ENCODE data around the gene MC1R. TPM values are rescaled to one million over a fixed set of nuclear protein-coding genes. Genes with fewer than 3 reads are reported as not detected.

Gene MC1R
- total RNA-seq, 1 experiment from 2014 or later = 12.2 TPM

- CTCF ChIA-PET = interaction anchor here (5.1 kb wide), 1 partner anchor 11 kb away, joined by 57 read pairs; no protein-coding TSS in a partner anchor
- H3K4me1 ChIP-seq (ENCODE audit: control insufficient read depth in 1 of 2, insufficient read depth in 2 of 2, low read length in 2 of 2) = peaks cover 55 to 91% of the 10 kb centered on the region in 2 experiments
- peak overlapping the region in 1 of 2 experiments; percentile 91; a peak in 1 of 4 replicates for H3K4me3 ChIP-seq (replicated peaks in 1 of 2; ENCODE audit: low read depth in 1 of 2, low read length in 2 of 2)
- H2AFZ ChIP-seq (ENCODE audit: low read depth, low read length, poor library complexity, severe bottlenecking) = no peak overlapping the region
- no peaks in the 10 kb centered on the region for H3K9me3 ChIP-seq (ENCODE audit: control insufficient read depth in 1 of 2, insufficient read depth in 1 of 2, low read depth in 1 of 2, low read length in 2 of 2)
- H3K36me3 ChIP-seq (ENCODE audit: control insufficient read depth in 1 of 2, insufficient read depth in 2 of 2, low read length in 2 of 2) = peaks cover 0 to 2% of the 10 kb centered on the region in 2 experiments; a peak in 1 of 4 replicates
- no TSS peak for BruUV-seq (replicated peaks)
- H4K20me1 ChIP-seq (ENCODE audit: insufficient read depth) = peaks cover 8% of the 10 kb centered on the region; the same call in 1 of the 2 replicates
- H3K27me3 ChIP-seq (ENCODE audit: insufficient read depth, low read length) = no peaks in the 10 kb centered on the region
- H3K27ac ChIP-seq (ENCODE audit: low read depth, low read length) = peak overlapping the region; percentile 100
- ATAC-seq (no peak), DNase-seq (ENCODE audit: low read depth, low spot score) (no peak)
- peak overlapping the region; percentile 74 for H3K9ac ChIP-seq (ENCODE audit: low read length)
- POLR2A ChIA-PET = interaction anchor here (3.3 kb wide), 1 partner anchor 13 kb away, joined by 22 read pairs; no protein-coding TSS in a partner anchor
- H3K79me2 ChIP-seq (ENCODE audit: insufficient read depth, low read length) = peaks cover 25% of the 10 kb centered on the region
- TF ChIP-seq ATF3 (IDR thresholded peaks at IDR 0.05) (no peak), CTCF (IDR thresholded peaks at IDR 0.05 in 2 of 3, conservative IDR thresholded peaks at IDR 0.05 in 1 of 3; ENCODE audit: borderline replicate concordance in 1 of 3, insufficient read depth in 1 of 3, low read depth in 2 of 3, low read length in 2 of 3) (no peak), SP1 (IDR thresholded peaks at IDR 0.05; ENCODE audit: low read depth) (no peak), EZH2phosphoT487 (IDR thresholded peaks at IDR 0.05; ENCODE audit: borderline replicate concordance) (no peak), ZFX (IDR thresholded peaks at IDR 0.05) (no peak), JUND (IDR thresholded peaks at IDR 0.05) (no peak), FOSL1 (IDR thresholded peaks at IDR 0.05; ENCODE audit: low read depth) (no peak), POLR2AphosphoS5 (IDR thresholded peaks at IDR 0.05; ENCODE audit: low read depth, low read length) (no peak), YY1 (IDR thresholded peaks at IDR 0.05; ENCODE audit: extremely low read depth, insufficient replicate concordance, low read depth, low read length) (no peak)
- intact Hi-C loops (cut with micrococcal nuclease) = loop anchor here (5.0 kb wide), 1 partner anchor 48 kb away; the partner anchor contains the start of gene TCF25
- RAD21 ChIA-PET (ENCODE audit: low non-redundant PET in 1 of 2, low total read pairs in 2 of 2, uncharacterized antibody in 2 of 2, unreplicated experiment in 2 of 2) = no interaction called here
- no peaks in the 10 kb centered on the region for H3K9me2 ChIP-seq (ENCODE audit: insufficient read depth)
- H3K4me2 ChIP-seq (ENCODE audit: low read length) = peak overlapping the region; percentile 79
These were observed 2.1 kb downstream of the MC1R start for GRCh38 chr16:89920723-89921122.
